ENCODE results near the gene MACF1. TPM values are rescaled to one million over a fixed set of nuclear protein-coding genes. Genes with fewer than 3 reads are reported as not detected.

The MACF1 gene
- total RNA-seq, 1 donor: 284 TPM

GRCh38 chr1:39408641-39409054 lies 204.2 kb downstream of the MACF1 start:
- DNase-seq (ENCODE audit: low read depth): peak; percentile 94
- peak overlapping the region; percentile 75 for H3K4me3 ChIP-seq (ENCODE audit: low read depth, low read length)
- TF ChIP-seq CTCF (IDR thresholded peaks at IDR 0.05; ENCODE audit: insufficient read depth, low read length): no peak

GRCh38 chr1:39409055-39409816 lies 204.7 kb downstream of the MACF1 start:
- TF ChIP-seq CTCF (IDR thresholded peaks at IDR 0.05; ENCODE audit: insufficient read depth, low read length): no peak
- DNase-seq (ENCODE audit: low read depth): peak; percentile 82
- peak overlapping the region; percentile 75 for H3K4me3 ChIP-seq (ENCODE audit: low read depth, low read length)

- TF ChIP-seq CTCF (IDR thresholded peaks at IDR 0.05; ENCODE audit: insufficient read depth, low read length): peak; percentile 93
- peak overlapping the region; percentile 75 for H3K4me3 ChIP-seq (ENCODE audit: low read depth, low read length)
- DNase-seq (ENCODE audit: low read depth): peak; percentile 97
Observed at GRCh38 chr1:39410915-39411436, 206.5 kb downstream of the MACF1 start.

- peak overlapping the region; percentile 75 for H3K4me3 ChIP-seq (ENCODE audit: low read depth, low read length)
- no peak for DNase-seq (ENCODE audit: low read depth)
- no peak for TF ChIP-seq CTCF (IDR thresholded peaks at IDR 0.05; ENCODE audit: insufficient read depth, low read length)
Observed at GRCh38 chr1:39411526-39412478, 207.3 kb downstream of the MACF1 start.

- no peak for TF ChIP-seq CTCF (IDR thresholded peaks at IDR 0.05; ENCODE audit: insufficient read depth, low read length)
- DNase-seq (ENCODE audit: low read depth): no peak
- H3K4me3 ChIP-seq (ENCODE audit: low read depth, low read length): peak overlapping the region; percentile 75
Observed at GRCh38 chr1:39412892-39413291, 208.4 kb downstream of the MACF1 start.

- DNase-seq (ENCODE audit: low read depth): no peak
- peak overlapping the region; percentile 59 for H3K4me3 ChIP-seq (ENCODE audit: low read depth, low read length)
- TF ChIP-seq CTCF (IDR thresholded peaks at IDR 0.05; ENCODE audit: insufficient read depth, low read length): no peak
Observed at GRCh38 chr1:39413902-39414528, 209.5 kb downstream of the MACF1 start.

Measured in fibroblast of the aortic adventitia (primary cell).